HFFc6 (cell line): ENCODE results near the gene FAM168A. TPM values are rescaled to one million over a fixed set of nuclear protein-coding genes. Genes with fewer than 3 reads are reported as not detected.

Source experiments
- DNase-seq: peaks from one replicate; pipeline ENCODE4 v3.0.0-alpha.2; 2018
- H3K27ac Mint-ChIP-seq: 2 replicates; pipeline ENCODE4 v1.8.0; 2020; ENCODE audit warnings: mild to moderate bottlenecking, mixed read lengths
- H3K27me3 Mint-ChIP-seq: 2 replicates; pipeline ENCODE4 v1.8.0; 2021; ENCODE audit warnings: mild to moderate bottlenecking, moderate library complexity, mixed read lengths; ENCODE audit not compliant: insufficient read depth
- H3K36me3 Mint-ChIP-seq: 2 replicates; pipeline ENCODE4 v1.8.0; 2021; ENCODE audit warnings: low read depth, mixed read lengths
- H3K4me1 Mint-ChIP-seq: 2 replicates; pipeline ENCODE4 v1.8.0; 2020; ENCODE audit warnings: low read depth, mixed read lengths
- H3K4me3 Mint-ChIP-seq: 2 replicates; pipeline ENCODE4 v1.8.0; 2020; ENCODE audit warnings: mild to moderate bottlenecking, moderate library complexity, mixed read lengths
- H3K9me3 Mint-ChIP-seq: 2 replicates; pipeline ENCODE4 v1.8.0; 2020; ENCODE audit warnings: mild to moderate bottlenecking, mixed read lengths
- CTCF ChIP-seq: fragments of 200-600 bp; sonication (generic); IDR thresholded peaks from 2 replicates; pipeline ENCODE4 v1.5.0; 2021; ENCODE audit warnings: antibody characterized with exemption, mild to moderate bottlenecking
- total RNA-seq, 6 experiments: library from RNA; stranded (reverse); fragmentation: NEBNext Ultra II Directional; extraction: Animal tissue kit (Norgen Biotek cat#: 25700); gene quantifications; 2 replicates in 1 of 6; 3 replicates in 5 of 6; pipeline ENCODE4 v1.2.3, GENCODE V29; 2021

Gene FAM168A
- total RNA-seq, 6 experiments from 2014 or later: 32.6 to 40.1 (median 38.8) TPM

GRCh38 chr11:73372375-73372993 is 225.4 kb downstream of the FAM168A start:
- Mint-ChIP-seq H3K4me1 (peaks cover 15% of the 10 kb centered on the region), H3K27ac (peak overlapping the region; percentile 43; the same call in 1 of the 2 replicates), H3K27me3 (peaks cover 31% of the 10 kb centered on the region), H3K36me3 (peaks cover 10% of the 10 kb centered on the region; the same call in 1 of the 2 replicates), H3K4me3 (no peak overlapping the region), H3K9me3 (0 out of 2 replicates have a peak, but pooled peaks cover 4% of the 10 kb centered on the region)
- peak; percentile 54 for TF ChIP-seq CTCF
- peak; percentile 53 for DNase-seq

DNA sequence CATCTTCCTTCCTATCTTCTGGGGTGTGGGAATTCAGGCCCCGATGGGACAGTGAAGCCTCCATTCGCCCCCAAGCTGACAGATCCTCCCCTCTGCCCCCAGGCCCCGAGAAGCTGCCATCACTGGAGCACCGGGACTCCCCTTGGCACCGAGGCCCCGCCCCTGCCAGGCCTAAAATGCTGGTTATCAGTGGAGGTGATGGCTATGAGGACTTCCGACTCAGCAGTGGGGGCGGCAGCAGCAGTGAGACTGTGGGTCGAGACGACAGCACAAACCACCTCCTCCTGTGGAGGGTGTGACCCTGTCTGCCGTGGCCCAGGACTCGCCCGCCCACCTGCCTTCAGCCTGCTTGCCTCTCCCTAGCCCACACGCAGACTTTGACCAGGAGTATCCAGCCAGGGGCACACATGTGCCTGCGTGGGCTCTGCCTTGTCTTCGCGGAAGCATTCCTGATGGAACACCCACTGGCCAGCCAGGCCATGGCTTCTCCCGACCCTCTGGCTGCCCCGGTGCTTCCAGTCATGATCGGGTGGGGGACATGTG is 230.4 kb downstream of the FAM168A start:
- Mint-ChIP-seq H3K36me3 (peaks cover 16% of the 10 kb centered on the region), H3K4me3 (no peak overlapping the region), H3K27me3 (peaks cover 22% of the 10 kb centered on the region), H3K27ac (no peak overlapping the region; the same call in 1 of the 2 replicates), H3K9me3 (no peaks in the 10 kb centered on the region), H3K4me1 (peaks cover 8% of the 10 kb centered on the region; the same call in 1 of the 2 replicates)
- TF ChIP-seq CTCF: no peak
- no peak for DNase-seq

DNA sequence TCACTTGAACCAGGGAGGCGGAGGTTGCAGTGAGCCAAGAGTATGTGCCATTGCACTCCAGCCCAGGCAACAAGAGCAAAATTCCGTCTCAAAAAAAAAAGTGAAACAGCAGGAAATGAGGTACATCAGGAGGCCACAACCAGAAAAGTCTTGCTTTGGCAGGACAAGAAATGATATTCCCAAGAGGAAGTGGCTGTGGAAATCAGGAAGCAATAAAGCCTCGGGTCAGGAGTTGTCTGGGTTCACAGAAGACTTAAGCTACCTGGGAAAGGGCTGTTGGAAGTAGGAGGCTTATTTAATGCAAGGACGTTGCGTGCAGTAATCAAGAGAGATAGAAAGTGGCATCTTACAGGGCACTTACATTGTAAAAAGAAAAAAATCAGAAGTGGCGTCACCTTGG is 231.0 kb downstream of the FAM168A start:
- TF ChIP-seq CTCF: no peak
- H3K27ac Mint-ChIP-seq: no peak overlapping the region
- peaks cover 17% of the 10 kb centered on the region for H3K36me3 Mint-ChIP-seq
- H3K4me3 Mint-ChIP-seq: no peak overlapping the region
- peaks cover 20% of the 10 kb centered on the region for H3K27me3 Mint-ChIP-seq
- no peaks in the 10 kb centered on the region for H3K9me3 Mint-ChIP-seq
- no peak for DNase-seq
- peaks cover 7% of the 10 kb centered on the region; the same call in 1 of the 2 replicates for H3K4me1 Mint-ChIP-seq

DNA sequence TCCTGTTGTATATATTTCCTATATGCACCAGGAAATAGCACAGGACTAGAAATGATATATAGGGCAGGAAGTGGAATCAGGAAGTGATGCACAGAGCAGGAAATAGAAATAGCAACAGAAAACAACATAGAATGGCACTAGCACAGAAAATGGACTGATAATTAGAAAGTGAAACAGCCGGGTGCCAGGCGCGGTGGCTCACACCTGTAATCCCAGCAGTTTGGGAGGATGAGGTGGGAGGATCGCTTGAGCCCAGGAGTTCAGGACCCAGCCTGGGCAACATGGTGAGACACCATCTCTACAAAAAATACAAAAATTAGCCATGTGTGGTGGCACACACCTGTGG is 231.7 kb downstream of the FAM168A start:
- Mint-ChIP-seq H3K4me3 (no peak overlapping the region), H3K4me1 (no peaks in the 10 kb centered on the region; the same call in 1 of the 2 replicates), H3K9me3 (no peaks in the 10 kb centered on the region), H3K36me3 (peaks cover 20% of the 10 kb centered on the region), H3K27ac (no peak overlapping the region; the same call in 1 of the 2 replicates), H3K27me3 (peaks cover 15% of the 10 kb centered on the region)
- TF ChIP-seq CTCF: no peak
- DNase-seq: no peak

- H3K4me3 Mint-ChIP-seq: no peak overlapping the region
- H3K27ac Mint-ChIP-seq: no peak overlapping the region; the same call in 1 of the 2 replicates
- no peaks in the 10 kb centered on the region for H3K9me3 Mint-ChIP-seq
- DNase-seq: no peak
- peaks cover 9% of the 10 kb centered on the region for H3K27me3 Mint-ChIP-seq
- peaks cover 26% of the 10 kb centered on the region for H3K36me3 Mint-ChIP-seq
- no peak for TF ChIP-seq CTCF
- H3K4me1 Mint-ChIP-seq: no peaks in the 10 kb centered on the region
These were observed 232.3 kb downstream of the FAM168A start for GRCh38 chr11:73365352-73366264.
